ENCODE data around the gene CLMN. TPM values are rescaled to one million over a fixed set of nuclear protein-coding genes. Genes with fewer than 3 reads are reported as not detected.

Gene CLMN
- total and polyA plus RNA-seq, 2 of the 4 experiments (the other 2 are of a cell fraction) = 0.10 to 0.18 TPM

DNA sequence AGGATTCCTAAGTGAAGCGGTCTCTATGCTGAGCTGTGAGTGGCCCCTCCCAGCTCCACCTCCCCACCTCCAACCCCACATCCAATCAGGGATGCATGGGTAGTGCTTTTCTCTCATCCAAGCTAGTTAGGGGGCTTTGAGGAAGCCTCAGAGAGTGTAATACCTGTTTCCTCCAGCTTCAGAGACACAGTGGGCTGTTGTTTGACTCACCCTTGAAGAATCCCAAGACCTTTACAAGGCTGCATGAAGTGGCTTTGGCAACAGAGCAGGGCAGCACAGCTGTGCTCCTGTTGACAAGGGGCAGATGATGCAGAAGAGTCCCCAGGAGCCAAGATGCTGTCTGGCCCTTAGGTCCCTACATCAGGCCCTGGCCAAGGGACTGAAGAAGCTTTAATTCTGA, 27.1 kb upstream of the CLMN start:
- H2AK9ac ChIP-seq (replicated peaks; ENCODE audit: low read depth, low read length, poor library complexity) = no peak overlapping the region
- H2BK20ac ChIP-seq (ENCODE audit: low read depth, low read length) = no peak overlapping the region
- no peak overlapping the region for H2AFZ ChIP-seq (replicated peaks; ENCODE audit: low read length, poor library complexity)
- H3K27me3 ChIP-seq (ENCODE audit: control insufficient read depth, insufficient read depth, low read length) = no peaks in the 10 kb centered on the region; the same call in 1 of the 2 replicates
- dilution Hi-C loops (cut with HindIII; ENCODE audit: low sequenced_read_pairs, unreplicated experiment) = no loop called here
- H3K4me2 ChIP-seq (ENCODE audit: low read depth, low read length) = no peak overlapping the region
- no peak overlapping the region for H4K8ac ChIP-seq (ENCODE audit: low read depth in 2 of 2, low read length in 2 of 2)
- no peak for DNase-seq
- no peak overlapping the region for H2BK15ac ChIP-seq (ENCODE audit: low read depth, low read length)
- no peak overlapping the region for H3K9ac ChIP-seq (ENCODE audit: low read depth, low read length)
- H3K4me1 ChIP-seq (ENCODE audit: control insufficient read depth, insufficient read depth, low read length) = no peaks in the 10 kb centered on the region
- no peak overlapping the region for H3K56ac ChIP-seq (ENCODE audit: extremely low read depth, insufficient read depth, low read length)
- CTCF ChIA-PET = no interaction called here
- no peaks in the 10 kb centered on the region for H3K36me3 ChIP-seq (ENCODE audit: control insufficient read depth, insufficient read depth, low read length)
- BruUV-seq (replicated peaks) = no TSS peak
- no peaks in the 10 kb centered on the region for H3K9me3 ChIP-seq (ENCODE audit: control insufficient read depth, insufficient read depth, low read length)
- no peaks in the 10 kb centered on the region for H3K79me1 ChIP-seq (ENCODE audit: low read depth in 1 of 2, low read length in 2 of 2)
- no peak overlapping the region for H4K5ac ChIP-seq (ENCODE audit: low read depth, low read length)
- H4K20me1 ChIP-seq (ENCODE audit: insufficient read depth, low read length) = no peaks in the 10 kb centered on the region
- H2BK120ac ChIP-seq (ENCODE audit: low read depth, low read length) = no peak overlapping the region
- H3K14ac ChIP-seq (replicated peaks; ENCODE audit: low read depth, low read length) = no peak overlapping the region
- TF ChIP-seq POLR2A (IDR thresholded peaks at IDR 0.05; ENCODE audit: low read depth, low read length) = no peak
- TF ChIP-seq MXI1 (IDR thresholded peaks at IDR 0.05; ENCODE audit: borderline replicate concordance, low read depth, low read length) = no peak
- TF ChIP-seq SMC3 (IDR thresholded peaks at IDR 0.05; ENCODE audit: low read depth, low read length) = no peak
- TF ChIP-seq CEBPB (IDR thresholded peaks at IDR 0.05; ENCODE audit: low read depth, low read length) = no peak
- TF ChIP-seq NFE2L2 (IDR thresholded peaks at IDR 0.05; ENCODE audit: low read depth, low read length) = no peak
- TF ChIP-seq CTCF (conservative IDR thresholded peaks at IDR 0.05; ENCODE audit: low read depth, low read length) = no peak
- no peak for TF ChIP-seq RFX5 (IDR thresholded peaks at IDR 0.05; ENCODE audit: low read depth, low read length)
- no peak for TF ChIP-seq USF2 (IDR thresholded peaks at IDR 0.05; ENCODE audit: low read depth, low read length)
- no peak for TF ChIP-seq MAFK (IDR thresholded peaks at IDR 0.05; ENCODE audit: low read depth, low read length)
- TF ChIP-seq FOS (IDR thresholded peaks at IDR 0.05; ENCODE audit: low read depth, low read length) = no peak
- no peak for TF ChIP-seq RAD21 (IDR thresholded peaks at IDR 0.05; ENCODE audit: low read length)
- TF ChIP-seq CHD1 (IDR thresholded peaks at IDR 0.05; ENCODE audit: low read depth, low read length) = no peak
- no peak for TF ChIP-seq RCOR1 (IDR thresholded peaks at IDR 0.05; ENCODE audit: insufficient replicate concordance, low read length)
- no peak for TF ChIP-seq ELK1 (IDR thresholded peaks at IDR 0.05; ENCODE audit: borderline replicate concordance, low read depth, low read length)
- TF ChIP-seq MAZ (IDR thresholded peaks at IDR 0.05; ENCODE audit: borderline replicate concordance, low read depth, low read length) = no peak
- TF ChIP-seq BHLHE40 (IDR thresholded peaks at IDR 0.05; ENCODE audit: low read depth, low read length) = no peak
- in situ Hi-C loops (cut with MboI; ENCODE audit: low sequenced_read_pairs) = no loop called here
- intact Hi-C loops (cut with micrococcal nuclease) = no loop called here
- no peak overlapping the region for H2BK5ac ChIP-seq (ENCODE audit: low read depth, low read length, poor library complexity, severe bottlenecking)
- POLR2A ChIA-PET (ENCODE audit: unreplicated experiment) = no interaction called here
- H3K23ac ChIP-seq (ENCODE audit: low read depth, low read length) = no peak overlapping the region
- no peak overlapping the region for H3K18ac ChIP-seq (ENCODE audit: low read depth, low read length)
- WGBS, 2 experiments (ENCODE audit: extremely low coverage in 2 of 2, insufficient read length in 1 of 2) = no CpG with 5 or more reads among the region's 1 CpG
- no peak overlapping the region for H3K4ac ChIP-seq (ENCODE audit: low read depth, low read length)
- no peak overlapping the region for H3K4me3 ChIP-seq (ENCODE audit: insufficient read depth, low read depth, low read length)
- no peaks in the 10 kb centered on the region for H3K9me1 ChIP-seq (ENCODE audit: insufficient read depth, low read length)
- ATAC-seq (ENCODE audit: low read depth) = no peak
- no peak overlapping the region for H2AK5ac ChIP-seq (ENCODE audit: low read depth, low read length)
- no peak overlapping the region for H3K27ac ChIP-seq (ENCODE audit: insufficient read depth, low read length)
- H4K91ac ChIP-seq (ENCODE audit: insufficient read depth, low read depth, low read length) = no peak overlapping the region

Data from IMR-90 (cell line).